Measurements from ENCODE around the gene SCO2. TPM values are rescaled to one million over a fixed set of nuclear protein-coding genes. Genes with fewer than 3 reads are reported as not detected.
"Not testable (repeated sequence)": the region's sequence is repeated elsewhere in the genome, so short reads cannot be mapped to it uniquely, and the experiment has no call there.

Gene SCO2
- total and polyA plus RNA-seq, 12 donors: 0.57 to 2.8 (median 1.1) TPM; not detected in 7

- Histone ChIP-seq H3K9me3 (no peaks in the 10 kb centered on the region), H3K4me1 (peaks cover 4 to 22% (median 20%) of the 10 kb centered on the region in 9 donors), H3K4me3 (no peak overlapping the region), H3K36me3 (peaks cover 0 to 79% (median 44%) of the 10 kb centered on the region in 9 donors), H3K27ac (no peak overlapping the region), H3K27me3 (no peaks in the 10 kb centered on the region)
- ATAC-seq (no peak), DNase-seq (no peak)
- intact Hi-C loops (cut with DNase I): loop anchor here in 2 of 10 donors (5.0 to 10.0 kb wide), 2 partner anchors 61 to 277 kb away; partner anchors contain the start of genes CHKB (in 1 of the 2) and TUBGCP6 (in 1 of the 2)
- TF ChIP-seq, protein P1, sequence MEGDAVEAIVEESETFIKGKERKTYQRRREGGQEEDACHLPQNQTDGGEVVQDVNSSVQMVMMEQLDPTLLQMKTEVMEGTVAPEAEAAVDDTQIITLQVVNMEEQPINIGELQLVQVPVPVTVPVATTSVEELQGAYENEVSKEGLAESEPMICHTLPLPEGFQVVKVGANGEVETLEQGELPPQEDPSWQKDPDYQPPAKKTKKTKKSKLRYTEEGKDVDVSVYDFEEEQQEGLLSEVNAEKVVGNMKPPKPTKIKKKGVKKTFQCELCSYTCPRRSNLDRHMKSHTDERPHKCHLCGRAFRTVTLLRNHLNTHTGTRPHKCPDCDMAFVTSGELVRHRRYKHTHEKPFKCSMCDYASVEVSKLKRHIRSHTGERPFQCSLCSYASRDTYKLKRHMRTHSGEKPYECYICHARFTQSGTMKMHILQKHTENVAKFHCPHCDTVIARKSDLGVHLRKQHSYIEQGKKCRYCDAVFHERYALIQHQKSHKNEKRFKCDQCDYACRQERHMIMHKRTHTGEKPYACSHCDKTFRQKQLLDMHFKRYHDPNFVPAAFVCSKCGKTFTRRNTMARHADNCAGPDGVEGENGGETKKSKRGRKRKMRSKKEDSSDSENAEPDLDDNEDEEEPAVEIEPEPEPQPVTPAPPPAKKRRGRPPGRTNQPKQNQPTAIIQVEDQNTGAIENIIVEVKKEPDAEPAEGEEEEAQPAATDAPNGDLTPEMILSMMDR (IDR thresholded peaks at IDR 0.05): no peak
- WGBS, 2 donors: 91 to 94% methylated on average over 10 of the region's 10 CpGs
These were observed 3.7 kb downstream of the SCO2 start for GRCh38 chr22:50521710-50522109.

- Histone ChIP-seq H3K27ac (no peak overlapping the region), H3K4me3 (no peak overlapping the region), H3K4me1 (peaks cover 4 to 17% (median 14%) of the 10 kb centered on the region in 9 donors), H3K27me3 (no peaks in the 10 kb centered on the region), H3K36me3 (peaks cover 0 to 87% (median 44%) of the 10 kb centered on the region in 9 donors), H3K9me3 (no peaks in the 10 kb centered on the region)
- 94 to 95% methylated on average over 13 of the region's 13 CpGs for WGBS, 2 donors
- TF ChIP-seq, protein P1 (IDR thresholded peaks at IDR 0.05): no peak
- DNase-seq: no peak
- intact Hi-C loops (cut with DNase I): loop anchor here in 2 of 10 donors (5.0 to 10.0 kb wide), 2 partner anchors 61 to 276 kb away; partner anchors contain the start of genes CHKB (in 1 of the 2) and TUBGCP6 (in 1 of the 2)
- no peak for ATAC-seq
These were observed 4.5 kb downstream of the SCO2 start for GRCh38 chr22:50520826-50521453.

DNA sequence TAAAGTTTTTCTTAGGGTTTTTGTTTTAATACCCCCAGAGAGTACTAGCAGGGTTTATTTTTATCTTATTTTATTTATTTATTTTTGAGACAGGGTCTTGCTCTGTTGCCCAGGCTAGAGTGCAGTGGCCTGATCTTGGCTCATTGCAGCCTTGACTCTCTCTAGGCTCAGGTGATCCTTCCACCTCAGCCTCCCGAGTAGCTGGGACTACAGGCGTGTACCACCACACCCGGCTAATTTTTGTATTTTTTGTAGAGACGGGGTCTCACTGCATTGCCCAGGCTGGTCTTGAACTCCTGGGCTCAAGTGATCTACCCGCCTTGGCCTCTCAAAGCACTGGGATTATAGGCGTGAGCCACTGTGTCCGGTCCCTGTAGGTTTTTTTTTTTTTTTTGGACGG, 5.2 kb downstream of the SCO2 start:
- peaks cover 4 to 16% (median 14%) of the 10 kb centered on the region in 9 donors for H3K4me1 ChIP-seq
- WGBS, 2 donors: 95 to 98% methylated on average over 8 of the region's 8 CpGs
- ATAC-seq, H3K9me3 ChIP-seq, H3K27ac ChIP-seq, DNase-seq, H3K4me3 ChIP-seq, H3K27me3 ChIP-seq: not testable (repeated sequence)
- peaks cover 0 to 89% (median 44%) of the 10 kb centered on the region in 9 donors for H3K36me3 ChIP-seq
- intact Hi-C loops (cut with DNase I): loop anchor here in 2 of 10 donors (5.0 to 10.0 kb wide), 2 partner anchors 62 to 275 kb away; partner anchors contain the start of genes CHKB (in 1 of the 2) and TUBGCP6 (in 1 of the 2)

GRCh38 chr22:50519151-50519550, 6.2 kb downstream of the SCO2 start:
- peaks cover 0 to 91% (median 44%) of the 10 kb centered on the region in 9 donors for H3K36me3 ChIP-seq
- no peak overlapping the region for H3K4me3 ChIP-seq
- 96 to 97% methylated on average over 8 of the region's 8 CpGs for WGBS, 2 donors
- ATAC-seq (no peak), DNase-seq (no peak)
- H3K9me3 ChIP-seq: no peaks in the 10 kb centered on the region
- H3K4me1 ChIP-seq: peaks cover under 1 to 6% (median 4%) of the 10 kb centered on the region in 9 donors
- H3K27ac ChIP-seq: no peak overlapping the region
- TF ChIP-seq, protein P1 (IDR thresholded peaks at IDR 0.05): no peak
- H3K27me3 ChIP-seq: no peaks in the 10 kb centered on the region
- intact Hi-C loops (cut with DNase I): no loop called here

DNA sequence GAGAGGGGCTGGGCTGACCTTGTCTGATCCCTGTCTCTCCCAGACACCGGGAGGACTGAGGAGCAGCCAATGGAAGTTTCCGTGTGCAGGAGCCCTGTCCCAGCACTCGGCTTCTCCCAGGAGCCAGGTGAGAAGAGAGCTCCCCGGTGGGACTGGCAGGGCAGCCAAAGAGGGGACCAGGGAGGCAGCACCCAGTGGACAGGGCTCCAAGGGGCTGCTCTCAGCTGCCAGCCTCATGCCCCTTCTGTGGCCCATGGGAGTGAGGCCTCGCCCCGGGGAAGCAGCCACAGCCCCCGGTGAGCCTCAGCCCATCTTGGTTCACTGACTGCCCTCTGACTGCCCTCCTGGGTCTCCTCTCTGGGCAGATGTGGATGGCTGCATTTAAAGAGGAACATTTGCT, 6.8 kb downstream of the SCO2 start:
- TF ChIP-seq, protein P1 (IDR thresholded peaks at IDR 0.05): no peak
- no peaks in the 10 kb centered on the region for H3K9me3 ChIP-seq
- peaks cover 0 to 85% (median 41%) of the 10 kb centered on the region in 9 donors for H3K36me3 ChIP-seq
- WGBS, 2 donors: 92 to 97% methylated on average over 7 of the region's 7 CpGs
- DNase-seq (no peak), ATAC-seq (no peak)
- peaks cover 0 to under 1% (median 0%) of the 10 kb centered on the region in 9 donors for H3K4me1 ChIP-seq
- intact Hi-C loops (cut with DNase I): no loop called here
- H3K27ac ChIP-seq: no peak overlapping the region
- H3K4me3 ChIP-seq: no peak overlapping the region
- H3K27me3 ChIP-seq: no peaks in the 10 kb centered on the region
